ENCODE data around the gene CCDC39.

GRCh38 chr3:180640987-180641386 is 38.3 kb downstream of the CCDC39 start:
- TF ChIP-seq ZNF184 (tag by site-specific recombination; IDR thresholded peaks at IDR 0.05), result no peak
- TF ChIP-seq PATZ1 (tag by site-specific recombination; IDR thresholded peaks at IDR 0.05), result no peak
- no peak for TF ChIP-seq ZNF549 (tag by site-specific recombination; IDR thresholded peaks at IDR 0.05)
- no peak for TF ChIP-seq INSM2 (tag by site-specific recombination; IDR thresholded peaks at IDR 0.05)
- no peak for TF ChIP-seq ZNF785 (tag by site-specific recombination; IDR thresholded peaks at IDR 0.05)
- no peak for TF ChIP-seq CTCF (tag by site-specific recombination; IDR thresholded peaks at IDR 0.05)
- TF ChIP-seq KLF1 (tag by site-specific recombination; IDR thresholded peaks at IDR 0.05), result no peak
- TF ChIP-seq ZBTB7A (tag by site-specific recombination; IDR thresholded peaks at IDR 0.05; ENCODE audit: low read depth), result no peak
- no peak for TF ChIP-seq YY1 (tag by site-specific recombination; IDR thresholded peaks at IDR 0.05)
- TF ChIP-seq ZNF704 (tag by site-specific recombination; IDR thresholded peaks at IDR 0.05), result no peak
- TF ChIP-seq ATF2 (tag by site-specific recombination; IDR thresholded peaks at IDR 0.05; ENCODE audit: low read depth), result no peak
- TF ChIP-seq MZF1 (tag by site-specific recombination; IDR thresholded peaks at IDR 0.05; ENCODE audit: borderline replicate concordance), result no peak
- no peak for TF ChIP-seq KLF10 (tag by site-specific recombination; IDR thresholded peaks at IDR 0.05)
- TF ChIP-seq ZBTB49 (tag by site-specific recombination; IDR thresholded peaks at IDR 0.05; ENCODE audit: low read depth), result no peak

All from HEK293 (cell line).